ENCODE data around the gene DAB2IP.

The DAB2IP gene

GRCh38 chr9:121682201-121682600 lies 30.8 kb downstream of the DAB2IP start:
- Histone ChIP-seq H3K27me3 (ENCODE audit: control insufficient read depth in 1 of 2, insufficient read depth in 2 of 2, low read length in 2 of 2) (no peaks in the 10 kb centered on the region), H3K36me3 (ENCODE audit: insufficient read depth, low read length) (peaks cover 28% of the 10 kb centered on the region), H3K27ac (ENCODE audit: low read depth, low read length) (no peak overlapping the region), H3K9me3 (ENCODE audit: low read length) (no peaks in the 10 kb centered on the region), H3K4me1 (ENCODE audit: insufficient read depth, low read length) (peaks cover 6% of the 10 kb centered on the region), H3K4me3 (ENCODE audit: low read depth in 1 of 2, low read length in 2 of 2) (no peak overlapping the region), H3K9ac (ENCODE audit: low read length) (no peak overlapping the region)

GRCh38 chr9:121682926-121683515 lies 31.6 kb downstream of the DAB2IP start:
- Histone ChIP-seq H3K9me3 (ENCODE audit: low read length) (no peaks in the 10 kb centered on the region), H3K27me3 (ENCODE audit: control insufficient read depth in 1 of 2, insufficient read depth in 2 of 2, low read length in 2 of 2) (no peaks in the 10 kb centered on the region), H3K4me1 (ENCODE audit: insufficient read depth, low read length) (peaks cover 6% of the 10 kb centered on the region), H3K27ac (ENCODE audit: low read depth, low read length) (no peak overlapping the region), H3K9ac (ENCODE audit: low read length) (no peak overlapping the region), H3K4me3 (ENCODE audit: low read depth in 1 of 2, low read length in 2 of 2) (no peak overlapping the region), H3K36me3 (ENCODE audit: insufficient read depth, low read length) (peaks cover 27% of the 10 kb centered on the region)

- Histone ChIP-seq H3K36me3 (ENCODE audit: insufficient read depth, low read length) (peaks cover 24% of the 10 kb centered on the region), H3K4me1 (ENCODE audit: insufficient read depth, low read length) (peaks cover 6% of the 10 kb centered on the region), H3K4me3 (ENCODE audit: low read depth in 1 of 2, low read length in 2 of 2) (no peak overlapping the region), H3K27ac (ENCODE audit: low read depth, low read length) (no peak overlapping the region), H3K9ac (ENCODE audit: low read length) (no peak overlapping the region), H3K27me3 (ENCODE audit: control insufficient read depth in 1 of 2, insufficient read depth in 2 of 2, low read length in 2 of 2) (no peaks in the 10 kb centered on the region), H3K9me3 (ENCODE audit: low read length) (no peaks in the 10 kb centered on the region)
These were observed 32.2 kb downstream of the DAB2IP start for GRCh38 chr9:121683652-121684051.

- Histone ChIP-seq H3K36me3 (ENCODE audit: insufficient read depth, low read length) (peaks cover 19% of the 10 kb centered on the region), H3K9me3 (ENCODE audit: low read length) (no peaks in the 10 kb centered on the region), H3K27ac (ENCODE audit: low read depth, low read length) (no peak overlapping the region), H3K27me3 (ENCODE audit: control insufficient read depth in 1 of 2, insufficient read depth in 2 of 2, low read length in 2 of 2) (no peaks in the 10 kb centered on the region), H3K4me1 (ENCODE audit: insufficient read depth, low read length) (peaks cover 6% of the 10 kb centered on the region), H3K9ac (ENCODE audit: low read length) (no peak overlapping the region), H3K4me3 (ENCODE audit: low read depth in 1 of 2, low read length in 2 of 2) (no peak overlapping the region)
These were observed 33.1 kb downstream of the DAB2IP start for GRCh38 chr9:121684381-121685145.

- Histone ChIP-seq H3K9ac (ENCODE audit: low read length) (no peak overlapping the region), H3K36me3 (ENCODE audit: insufficient read depth, low read length) (peaks cover 14% of the 10 kb centered on the region), H3K4me1 (ENCODE audit: insufficient read depth, low read length) (peaks cover 6% of the 10 kb centered on the region), H3K27me3 (ENCODE audit: control insufficient read depth in 1 of 2, insufficient read depth in 2 of 2, low read length in 2 of 2) (no peaks in the 10 kb centered on the region), H3K9me3 (ENCODE audit: low read length) (no peaks in the 10 kb centered on the region), H3K27ac (ENCODE audit: low read depth, low read length) (no peak overlapping the region), H3K4me3 (ENCODE audit: low read depth in 1 of 2, low read length in 2 of 2) (no peak overlapping the region)
These were observed 33.8 kb downstream of the DAB2IP start for GRCh38 chr9:121685146-121685794.

GRCh38 chr9:121685795-121686377 lies 34.5 kb downstream of the DAB2IP start:
- H3K27ac ChIP-seq (ENCODE audit: low read depth, low read length) = no peak overlapping the region
- no peak overlapping the region for H3K4me3 ChIP-seq (ENCODE audit: low read depth in 1 of 2, low read length in 2 of 2)
- no peaks in the 10 kb centered on the region for H3K27me3 ChIP-seq (ENCODE audit: control insufficient read depth in 1 of 2, insufficient read depth in 2 of 2, low read length in 2 of 2)
- H3K9me3 ChIP-seq (ENCODE audit: low read length) = no peaks in the 10 kb centered on the region
- H3K36me3 ChIP-seq (ENCODE audit: insufficient read depth, low read length) = peaks cover 14% of the 10 kb centered on the region
- H3K4me1 ChIP-seq (ENCODE audit: insufficient read depth, low read length) = peaks cover 6% of the 10 kb centered on the region
- H3K9ac ChIP-seq (ENCODE audit: low read length) = no peak overlapping the region

GRCh38 chr9:121686930-121687541 lies 35.6 kb downstream of the DAB2IP start:
- no peak overlapping the region for H3K27ac ChIP-seq (ENCODE audit: low read depth, low read length)
- H3K4me3 ChIP-seq (ENCODE audit: low read depth in 1 of 2, low read length in 2 of 2) = no peak overlapping the region
- H3K4me1 ChIP-seq (ENCODE audit: insufficient read depth, low read length) = peaks cover 16% of the 10 kb centered on the region
- H3K9me3 ChIP-seq (ENCODE audit: low read length) = no peaks in the 10 kb centered on the region
- H3K27me3 ChIP-seq (ENCODE audit: control insufficient read depth in 1 of 2, insufficient read depth in 2 of 2, low read length in 2 of 2) = no peaks in the 10 kb centered on the region
- H3K36me3 ChIP-seq (ENCODE audit: insufficient read depth, low read length) = peaks cover 6% of the 10 kb centered on the region
- H3K9ac ChIP-seq (ENCODE audit: low read length) = no peak overlapping the region

GRCh38 chr9:121688146-121688680 lies 36.8 kb downstream of the DAB2IP start:
- Histone ChIP-seq H3K9ac (ENCODE audit: low read length) (no peak overlapping the region), H3K36me3 (ENCODE audit: insufficient read depth, low read length) (no peaks in the 10 kb centered on the region), H3K4me1 (ENCODE audit: insufficient read depth, low read length) (peaks cover 28% of the 10 kb centered on the region), H3K9me3 (ENCODE audit: low read length) (no peaks in the 10 kb centered on the region), H3K27me3 (ENCODE audit: control insufficient read depth in 1 of 2, insufficient read depth in 2 of 2, low read length in 2 of 2) (no peaks in the 10 kb centered on the region), H3K27ac (ENCODE audit: low read depth, low read length) (no peak overlapping the region), H3K4me3 (ENCODE audit: low read depth in 1 of 2, low read length in 2 of 2) (no peak overlapping the region)

GRCh38 chr9:121688681-121689080 lies 37.2 kb downstream of the DAB2IP start:
- no peak overlapping the region for H3K9ac ChIP-seq (ENCODE audit: low read length)
- no peak overlapping the region for H3K27ac ChIP-seq (ENCODE audit: low read depth, low read length)

GRCh38 chr9:121689461-121690157 lies 38.2 kb downstream of the DAB2IP start:
- peaks cover 31% of the 10 kb centered on the region for H3K4me1 ChIP-seq (ENCODE audit: insufficient read depth, low read length)

More at GRCh38 chr9:121688681-121689080, 37.2 kb downstream of the DAB2IP start:
- Histone ChIP-seq H3K9me3 (ENCODE audit: low read length) (no peaks in the 10 kb centered on the region), H3K27me3 (ENCODE audit: control insufficient read depth in 1 of 2, insufficient read depth in 2 of 2, low read length in 2 of 2) (no peaks in the 10 kb centered on the region), H3K4me1 (ENCODE audit: insufficient read depth, low read length) (peaks cover 31% of the 10 kb centered on the region), H3K4me3 (ENCODE audit: low read depth in 1 of 2, low read length in 2 of 2) (no peak overlapping the region), H3K36me3 (ENCODE audit: insufficient read depth, low read length) (no peaks in the 10 kb centered on the region)

More at GRCh38 chr9:121689461-121690157, 38.2 kb downstream of the DAB2IP start:
- H3K9ac ChIP-seq (ENCODE audit: low read length) = no peak overlapping the region
- no peaks in the 10 kb centered on the region for H3K9me3 ChIP-seq (ENCODE audit: low read length)
- no peak overlapping the region for H3K4me3 ChIP-seq (ENCODE audit: low read depth in 1 of 2, low read length in 2 of 2)
- H3K27me3 ChIP-seq (ENCODE audit: control insufficient read depth in 1 of 2, insufficient read depth in 2 of 2, low read length in 2 of 2) = no peaks in the 10 kb centered on the region
- no peaks in the 10 kb centered on the region for H3K36me3 ChIP-seq (ENCODE audit: insufficient read depth, low read length)
- H3K27ac ChIP-seq (ENCODE audit: low read depth, low read length) = no peak overlapping the region

Data from muscle layer of colon (tissue), 2 donors.